ENCODE data around the gene FBXO42. TPM values are rescaled to one million over a fixed set of nuclear protein-coding genes. Genes with fewer than 3 reads are reported as not detected.
A peak's percentile ranks its signal among the peaks of the same experiment; 100 is the strongest.

The FBXO42 gene
- total and polyA plus RNA-seq, 2 donors (not counting 3 experiments of a cell fraction or from before 2014, with no cell fraction given), result 16.3 to 20.4 TPM

- Histone ChIP-seq H3K4me2 (ENCODE audit: insufficient read depth, low read length) (no peak overlapping the region), H3K9me3 (replicated peaks; ENCODE audit: control insufficient read depth, insufficient read depth, low read length) (no peaks in the 10 kb centered on the region), H3K4me1 (ENCODE audit: control insufficient read depth, extremely low read depth, insufficient read depth, low read length) (peaks cover 53% of the 10 kb centered on the region), H4K20me1 (replicated peaks; ENCODE audit: control insufficient read depth, extremely low read depth, insufficient read depth, low read length) (no peaks in the 10 kb centered on the region), H2AFZ (ENCODE audit: low read depth, low read length) (no peak overlapping the region), H3K36me3 (ENCODE audit: control insufficient read depth in 2 of 2, extremely low read depth in 1 of 2, insufficient read depth in 2 of 2, low read length in 2 of 2) (no peaks in the 10 kb centered on the region), H3K4me3 (replicated peaks in 1 of 3; ENCODE audit: insufficient read depth in 1 of 3, low read depth in 1 of 3, low read length in 3 of 3) (no peak overlapping the region), H3K9ac (replicated peaks; ENCODE audit: extremely low read depth, insufficient read depth, low read length) (no peak overlapping the region), H3K27ac (ENCODE audit: insufficient read depth, low read depth, low read length) (peak overlapping the region; percentile 17), H3K27me3 (ENCODE audit: control insufficient read depth in 2 of 2, insufficient read depth in 2 of 2, low read length in 2 of 2) (no peaks in the 10 kb centered on the region), H3K79me2 (ENCODE audit: control insufficient read depth, insufficient read depth, low read length) (peaks cover 98% of the 10 kb centered on the region), H3K9me1 (replicated peaks; ENCODE audit: control insufficient read depth, extremely low read depth, insufficient read depth, low read length) (no peaks in the 10 kb centered on the region)
- no peak for FAIRE-seq
- dilution Hi-C loops (cut with MboI; ENCODE audit: extremely low pct_ligation_motif_present, low sequenced_read_pairs) (no loop called here), intact Hi-C loops (cut with micrococcal nuclease) (loop anchor here (1.0 kb wide), 1 partner anchor 7 kb away; no protein-coding TSS in a partner anchor)
- POLR2A ChIA-PET, result no interaction called here
- no TSS peak for BruUV-seq (replicated peaks)
- CTCF ChIA-PET, result interaction anchor here (1.8 to 1.9 kb wide), 2 partner anchors 14 to 17 kb away, joined by 6 to 10 read pairs; no protein-coding TSS in a partner anchor
- no peak for DNase-seq (ENCODE audit: low read depth, low spot score)
- TF ChIP-seq MYC (IDR thresholded peaks at IDR 0.05; ENCODE audit: low read depth, low read length), result no peak
- TF ChIP-seq EZH2 (IDR thresholded peaks at IDR 0.05; ENCODE audit: borderline replicate concordance, low read depth, low read length, severe bottlenecking), result no peak
- TF ChIP-seq CTCF (IDR thresholded peaks at IDR 0.05; ENCODE audit: extremely low read depth in 1 of 2, insufficient read depth in 1 of 2, low read depth in 1 of 2, low read length in 2 of 2), result no peak
- no peak for TF ChIP-seq GATA2 (IDR thresholded peaks at IDR 0.05; ENCODE audit: insufficient read depth, insufficient read length, low read depth, low read length)
- no peak for TF ChIP-seq POLR2AphosphoS5 (IDR thresholded peaks at IDR 0.05; ENCODE audit: insufficient read depth, low read depth, low read length)
- TF ChIP-seq MAX (IDR thresholded peaks at IDR 0.05; ENCODE audit: insufficient read depth, insufficient read length), result no peak
- no peak for TF ChIP-seq JUN (IDR thresholded peaks at IDR 0.05; ENCODE audit: borderline replicate concordance, insufficient read depth, insufficient read length, low read depth)
- no peak for TF ChIP-seq POLR2A (IDR thresholded peaks at IDR 0.05; ENCODE audit: low read depth, low read length)
- no peak for TF ChIP-seq FOS (IDR thresholded peaks at IDR 0.05; ENCODE audit: borderline replicate concordance, insufficient read depth, low read length)
Observed at GRCh38 chr1:16376971-16377370, 24.7 kb upstream of the FBXO42 start.

All from endothelial cell of umbilical vein (primary cell).